ENCODE measurements around the gene CAMTA1.

CAMTA1 gene

GRCh38 chr1:7538849-7539768 lies 753.9 kb downstream of the CAMTA1 start:
- H3K9me3 ChIP-seq (ENCODE audit: insufficient read depth, low read depth, low read length) = no peaks in the 10 kb centered on the region
- H3K36me3 ChIP-seq (ENCODE audit: insufficient read depth, low read depth, low read length) = no peaks in the 10 kb centered on the region
- H3K9ac ChIP-seq (ENCODE audit: low read depth, low read length) = no peak overlapping the region
- peaks cover 30% of the 10 kb centered on the region for H3K4me1 ChIP-seq (ENCODE audit: insufficient read depth, low read length)
- no peak overlapping the region for H3K27ac ChIP-seq (ENCODE audit: low read length)
- peaks cover 21% of the 10 kb centered on the region for H3K27me3 ChIP-seq (ENCODE audit: insufficient read depth, low read length)
- no peak overlapping the region for H3K4me3 ChIP-seq (ENCODE audit: low read length)

GRCh38 chr1:7539769-7540175 lies 754.5 kb downstream of the CAMTA1 start:
- peaks cover 30% of the 10 kb centered on the region for H3K4me1 ChIP-seq (ENCODE audit: insufficient read depth, low read length)
- peaks cover 21% of the 10 kb centered on the region for H3K27me3 ChIP-seq (ENCODE audit: insufficient read depth, low read length)
- H3K4me3 ChIP-seq (ENCODE audit: low read length) = no peak overlapping the region
- no peaks in the 10 kb centered on the region for H3K36me3 ChIP-seq (ENCODE audit: insufficient read depth, low read depth, low read length)
- H3K9me3 ChIP-seq (ENCODE audit: insufficient read depth, low read depth, low read length) = no peaks in the 10 kb centered on the region
- no peak overlapping the region for H3K27ac ChIP-seq (ENCODE audit: low read length)
- no peak overlapping the region for H3K9ac ChIP-seq (ENCODE audit: low read depth, low read length)

GRCh38 chr1:7540816-7541215 lies 755.6 kb downstream of the CAMTA1 start:
- H3K4me1 ChIP-seq (ENCODE audit: insufficient read depth, low read length) = peaks cover 22% of the 10 kb centered on the region
- H3K9ac ChIP-seq (ENCODE audit: low read depth, low read length) = no peak overlapping the region
- no peaks in the 10 kb centered on the region for H3K9me3 ChIP-seq (ENCODE audit: insufficient read depth, low read depth, low read length)
- H3K27me3 ChIP-seq (ENCODE audit: insufficient read depth, low read length) = peaks cover 21% of the 10 kb centered on the region
- H3K27ac ChIP-seq (ENCODE audit: low read length) = no peak overlapping the region
- no peak overlapping the region for H3K4me3 ChIP-seq (ENCODE audit: low read length)
- H3K36me3 ChIP-seq (ENCODE audit: insufficient read depth, low read depth, low read length) = no peaks in the 10 kb centered on the region

GRCh38 chr1:7541629-7542028 lies 756.4 kb downstream of the CAMTA1 start:
- no peaks in the 10 kb centered on the region for H3K36me3 ChIP-seq (ENCODE audit: insufficient read depth, low read depth, low read length)
- H3K27ac ChIP-seq (ENCODE audit: low read length) = no peak overlapping the region
- H3K27me3 ChIP-seq (ENCODE audit: insufficient read depth, low read length) = peaks cover 18% of the 10 kb centered on the region
- no peak overlapping the region; the same call in 1 of the 2 replicates for H3K9ac ChIP-seq (ENCODE audit: low read depth, low read length)
- H3K4me1 ChIP-seq (ENCODE audit: insufficient read depth, low read length) = peaks cover 14% of the 10 kb centered on the region
- no peak overlapping the region for H3K4me3 ChIP-seq (ENCODE audit: low read length)
- H3K9me3 ChIP-seq (ENCODE audit: insufficient read depth, low read depth, low read length) = no peaks in the 10 kb centered on the region

GRCh38 chr1:7543718-7544090 lies 758.5 kb downstream of the CAMTA1 start:
- no peaks in the 10 kb centered on the region for H3K27me3 ChIP-seq (ENCODE audit: insufficient read depth, low read length)
- no peak overlapping the region for H3K4me3 ChIP-seq (ENCODE audit: low read length)
- no peak overlapping the region for H3K27ac ChIP-seq (ENCODE audit: low read length)

GRCh38 chr1:7549277-7550161 lies 764.3 kb downstream of the CAMTA1 start:
- Histone ChIP-seq H3K4me3 (ENCODE audit: low read length) (no peak overlapping the region), H3K27ac (ENCODE audit: low read length) (no peak overlapping the region), H3K4me1 (ENCODE audit: insufficient read depth, low read length) (peaks cover 10% of the 10 kb centered on the region), H3K9me3 (ENCODE audit: insufficient read depth, low read depth, low read length) (no peaks in the 10 kb centered on the region), H3K27me3 (ENCODE audit: insufficient read depth, low read length) (no peaks in the 10 kb centered on the region), H3K9ac (ENCODE audit: low read depth, low read length) (no peak overlapping the region), H3K36me3 (ENCODE audit: insufficient read depth, low read depth, low read length) (no peaks in the 10 kb centered on the region)

More at GRCh38 chr1:7543718-7544090, 758.5 kb downstream of the CAMTA1 start:
- no peaks in the 10 kb centered on the region for H3K36me3 ChIP-seq (ENCODE audit: insufficient read depth, low read depth, low read length)
- no peaks in the 10 kb centered on the region for H3K4me1 ChIP-seq (ENCODE audit: insufficient read depth, low read length)
- H3K9me3 ChIP-seq (ENCODE audit: insufficient read depth, low read depth, low read length) = no peaks in the 10 kb centered on the region
- no peak overlapping the region for H3K9ac ChIP-seq (ENCODE audit: low read depth, low read length)

- no peaks in the 10 kb centered on the region for H3K27me3 ChIP-seq (ENCODE audit: insufficient read depth, low read length)
- no peak overlapping the region for H3K27ac ChIP-seq (ENCODE audit: low read length)
- H3K4me3 ChIP-seq (ENCODE audit: low read length) = no peak overlapping the region
- H3K9me3 ChIP-seq (ENCODE audit: insufficient read depth, low read depth, low read length) = no peaks in the 10 kb centered on the region
- H3K36me3 ChIP-seq (ENCODE audit: insufficient read depth, low read depth, low read length) = no peaks in the 10 kb centered on the region
- H3K9ac ChIP-seq (ENCODE audit: low read depth, low read length) = no peak overlapping the region
- peaks cover 10% of the 10 kb centered on the region for H3K4me1 ChIP-seq (ENCODE audit: insufficient read depth, low read length)
These were observed 765.1 kb downstream of the CAMTA1 start for GRCh38 chr1:7550261-7550865.

GRCh38 chr1:7550981-7551380 lies 765.7 kb downstream of the CAMTA1 start:
- Histone ChIP-seq H3K4me3 (ENCODE audit: low read length) (no peak overlapping the region), H3K9ac (ENCODE audit: low read depth, low read length) (no peak overlapping the region), H3K4me1 (ENCODE audit: insufficient read depth, low read length) (peaks cover 10% of the 10 kb centered on the region), H3K27me3 (ENCODE audit: insufficient read depth, low read length) (no peaks in the 10 kb centered on the region), H3K36me3 (ENCODE audit: insufficient read depth, low read depth, low read length) (no peaks in the 10 kb centered on the region), H3K9me3 (ENCODE audit: insufficient read depth, low read depth, low read length) (no peaks in the 10 kb centered on the region), H3K27ac (ENCODE audit: low read length) (no peak overlapping the region)

- H3K27ac ChIP-seq (ENCODE audit: low read length) = no peak overlapping the region
- no peaks in the 10 kb centered on the region for H3K27me3 ChIP-seq (ENCODE audit: insufficient read depth, low read length)
- H3K36me3 ChIP-seq (ENCODE audit: insufficient read depth, low read depth, low read length) = no peaks in the 10 kb centered on the region
- H3K9ac ChIP-seq (ENCODE audit: low read depth, low read length) = no peak overlapping the region
- H3K4me1 ChIP-seq (ENCODE audit: insufficient read depth, low read length) = peaks cover 10% of the 10 kb centered on the region
- no peaks in the 10 kb centered on the region for H3K9me3 ChIP-seq (ENCODE audit: insufficient read depth, low read depth, low read length)
- H3K4me3 ChIP-seq (ENCODE audit: low read length) = no peak overlapping the region
These were observed 766.2 kb downstream of the CAMTA1 start for GRCh38 chr1:7551442-7551841.

GRCh38 chr1:7552402-7552801 lies 767.1 kb downstream of the CAMTA1 start:
- H3K4me3 ChIP-seq (ENCODE audit: low read length) = no peak overlapping the region
- H3K4me1 ChIP-seq (ENCODE audit: insufficient read depth, low read length) = peaks cover 10% of the 10 kb centered on the region
- H3K36me3 ChIP-seq (ENCODE audit: insufficient read depth, low read depth, low read length) = no peaks in the 10 kb centered on the region
- no peaks in the 10 kb centered on the region for H3K9me3 ChIP-seq (ENCODE audit: insufficient read depth, low read depth, low read length)
- no peak overlapping the region for H3K27ac ChIP-seq (ENCODE audit: low read length)
- no peak overlapping the region for H3K9ac ChIP-seq (ENCODE audit: low read depth, low read length)
- H3K27me3 ChIP-seq (ENCODE audit: insufficient read depth, low read length) = no peaks in the 10 kb centered on the region

- Histone ChIP-seq H3K27me3 (ENCODE audit: insufficient read depth, low read length) (no peaks in the 10 kb centered on the region), H3K36me3 (ENCODE audit: insufficient read depth, low read depth, low read length) (no peaks in the 10 kb centered on the region), H3K4me3 (ENCODE audit: low read length) (no peak overlapping the region), H3K9me3 (ENCODE audit: insufficient read depth, low read depth, low read length) (no peaks in the 10 kb centered on the region), H3K27ac (ENCODE audit: low read length) (no peak overlapping the region), H3K9ac (ENCODE audit: low read depth, low read length) (no peak overlapping the region), H3K4me1 (ENCODE audit: insufficient read depth, low read length) (peaks cover 10% of the 10 kb centered on the region)
These were observed 767.9 kb downstream of the CAMTA1 start for GRCh38 chr1:7553042-7553690.
